Uterus (tissue), 4 donors: ENCODE measurements around the gene HAUS8. TPM values are rescaled to one million over a fixed set of nuclear protein-coding genes. Genes with fewer than 3 reads are reported as not detected.

Experiments
- DNase-seq, 2 donors: peaks; one replicate each; pipeline ENCODE4 v3.0.0-alpha.2; 2019 to 2020
- H3K27ac ChIP-seq, 2 donors: fragments of 200-600 bp; sonication (generic); 1 replicate in 1 of 2; 2 replicates in 1 of 2; pipeline ENCODE4 v1.5.1; 2016 to 2018
- H3K27me3 ChIP-seq, 2 donors: fragments of 200-600 bp; sonication (generic); one replicate each; pipeline ENCODE4 v1.5.1; 2018 to 2019; ENCODE audit warnings: control low read depth in 1 of 2
- H3K36me3 ChIP-seq, 2 donors: fragments of 200-600 bp; sonication (generic); one replicate each; pipeline ENCODE4 v1.5.1; 2019; ENCODE audit warnings: control low read depth in 1 of 2
- H3K4me1 ChIP-seq, 2 donors: fragments of 200-600 bp; sonication (generic); one replicate each; pipeline ENCODE4 v1.5.1; 2018 to 2019; ENCODE audit warnings: control low read depth in 1 of 2
- H3K4me3 ChIP-seq, 2 donors: fragments of 200-600 bp; sonication (generic); 1 replicate in 1 of 2; 2 replicates in 1 of 2; pipeline ENCODE4 v1.5.1; 2018 to 2019; ENCODE audit warnings: mild to moderate bottlenecking in 1 of 2
- H3K9me3 ChIP-seq, 2 donors: fragments of 200-600 bp; sonication (generic); one replicate each; pipeline ENCODE4 v1.5.1; 2019; ENCODE audit warnings: control low read depth in 1 of 2
- CTCF ChIP-seq, 4 experiments: fragments of 200-600 bp in 2 of 4; fragments of 450-650 bp in 2 of 4; sonication (generic) in 2 of 4; IDR thresholded peaks; one replicate each; pipeline ENCODE4 v1.5.1; 2016 to 2019; ENCODE audit warnings: antibody characterized with exemption in 4 of 4, mild to moderate bottlenecking in 2 of 4, moderate library complexity in 1 of 4
- POLR2A ChIP-seq, 2 donors: fragments of 450-650 bp; IDR thresholded peaks; one replicate each; pipeline ENCODE4 v1.6.1; 2016; ENCODE audit warnings: antibody characterized with exemption in 2 of 2, mild to moderate bottlenecking in 1 of 2, moderate library complexity in 1 of 2
- intact Hi-C: fragments of 100-400 bp; cut with DNase I; formaldehyde crosslinking; loops from one replicate; pipeline ENCODE4 v1.15.1; 2023; ENCODE audit warnings: low total_unique reads
- total RNA-seq, 4 donors: library from RNA; depleted of rRNA in 3 of 4; stranded (reverse); fragments of >200 nt in 3 of 4; gene quantifications; one replicate each; pipeline versions ENCODE4 v1.1.0 to v1.2.4, GENCODE V29; 2014 to 2023
- donor health status: DM: yes; HTN: yes; CAD: no.

The HAUS8 gene
- total RNA-seq, 4 donors from 2014 or later, result 2.6 to 11.5 (median 6.9) TPM

- Histone ChIP-seq H3K27ac (no peak overlapping the region), H3K9me3 (no peaks in the 10 kb centered on the region), H3K4me1 (no peaks in the 10 kb centered on the region), H3K36me3 (no peaks in the 10 kb centered on the region), H3K4me3 (no peak overlapping the region), H3K27me3 (no peaks in the 10 kb centered on the region)
- TF ChIP-seq CTCF (IDR thresholded peaks at IDR 0.05) (no peak), POLR2A (IDR thresholded peaks at IDR 0.05) (no peak)
- DNase-seq, result no peak
- intact Hi-C loops, result no loop called here
These were observed 33.3 kb downstream of the HAUS8 start for GRCh38 chr19:17041976-17042375.

- Histone ChIP-seq H3K36me3 (no peaks in the 10 kb centered on the region), H3K4me1 (no peaks in the 10 kb centered on the region), H3K4me3 (no peak overlapping the region), H3K27me3 (no peaks in the 10 kb centered on the region), H3K27ac (no peak overlapping the region), H3K9me3 (no peaks in the 10 kb centered on the region)
- TF ChIP-seq POLR2A (IDR thresholded peaks at IDR 0.05) (no peak), CTCF (IDR thresholded peaks at IDR 0.05) (no peak)
- intact Hi-C loops, result no loop called here
- no peak for DNase-seq
These were observed 37.2 kb downstream of the HAUS8 start for GRCh38 chr19:17037966-17038500.

GRCh38 chr19:17037184-17037583 is 38.1 kb downstream of the HAUS8 start:
- intact Hi-C loops, result no loop called here
- TF ChIP-seq POLR2A (IDR thresholded peaks at IDR 0.05), result no peak
- no peak for TF ChIP-seq CTCF (IDR thresholded peaks at IDR 0.05)
- no peak overlapping the region for H3K4me3 ChIP-seq
- H3K9me3 ChIP-seq, result no peaks in the 10 kb centered on the region
- H3K36me3 ChIP-seq, result no peaks in the 10 kb centered on the region
- DNase-seq, result no peak
- no peaks in the 10 kb centered on the region for H3K27me3 ChIP-seq
- H3K4me1 ChIP-seq, result no peaks in the 10 kb centered on the region
- H3K27ac ChIP-seq, result no peak overlapping the region

- Histone ChIP-seq H3K27me3 (no peaks in the 10 kb centered on the region), H3K4me3 (no peak overlapping the region), H3K36me3 (no peaks in the 10 kb centered on the region), H3K9me3 (no peaks in the 10 kb centered on the region), H3K27ac (no peak overlapping the region), H3K4me1 (no peaks in the 10 kb centered on the region)
- intact Hi-C loops, result no loop called here
- DNase-seq, result no peak
- TF ChIP-seq CTCF (IDR thresholded peaks at IDR 0.05) (no peak), POLR2A (IDR thresholded peaks at IDR 0.05) (no peak)
These were observed 38.6 kb downstream of the HAUS8 start for GRCh38 chr19:17036640-17037039.

- Histone ChIP-seq H3K36me3 (no peaks in the 10 kb centered on the region), H3K27ac (no peak overlapping the region), H3K4me1 (no peaks in the 10 kb centered on the region), H3K27me3 (no peaks in the 10 kb centered on the region), H3K4me3 (no peak overlapping the region), H3K9me3 (no peaks in the 10 kb centered on the region)
- no peak for DNase-seq
- TF ChIP-seq POLR2A (IDR thresholded peaks at IDR 0.05), result no peak
- no peak for TF ChIP-seq CTCF (IDR thresholded peaks at IDR 0.05)
- intact Hi-C loops, result no loop called here
These were observed 39.3 kb downstream of the HAUS8 start for GRCh38 chr19:17035842-17036424.
